CD14-positive monocyte (primary cell): ENCODE data around the gene KMT2E. TPM values are rescaled to one million over a fixed set of nuclear protein-coding genes. Genes with fewer than 3 reads are reported as not detected.

ENCODE experiments used
- DNase-seq, 3 donors: peaks; one replicate each; pipeline ENCODE4 v3.0.0-alpha.2; 2011 to 2022
- H2AFZ ChIP-seq: 2 replicates; pipeline ENCODE4 v1.6.0; 2012; ENCODE audit warnings: mild to moderate bottlenecking, low read depth, low read length, inconsistent platforms; ENCODE audit not compliant: insufficient read depth, poor library complexity, severe bottlenecking
- H3K27ac ChIP-seq, 2 donors: 1 replicate in 1 of 2; 2 replicates in 1 of 2; pipeline ENCODE4 v1.5.1; 2012 to 2013; ENCODE audit warnings: low read length in 2 of 2, control low read depth in 1 of 2, inconsistent platforms in 1 of 2, low read depth in 1 of 2, mild to moderate bottlenecking in 1 of 2
- H3K27me3 ChIP-seq, 2 donors: one replicate each; pipeline versions ENCODE4 v1.6.0 to v1.6.1; 2011 to 2013; ENCODE audit warnings: low read length in 2 of 2; ENCODE audit not compliant: control insufficient read depth in 2 of 2, insufficient read depth in 2 of 2
- H3K36me3 ChIP-seq, 2 donors: replicated peaks in 1 of 2; 1 replicate in 1 of 2; 2 replicates in 1 of 2; pipeline versions ENCODE4 v1.5.1 to v1.6.1; 2012 to 2013; ENCODE audit warnings: low read length in 2 of 2, control low read depth in 1 of 2, inconsistent platforms in 1 of 2, mild to moderate bottlenecking in 1 of 2; ENCODE audit not compliant: insufficient read depth in 2 of 2, control insufficient read depth in 1 of 2
- H3K4me1 ChIP-seq, 2 donors: 1 replicate in 1 of 2; 2 replicates in 1 of 2; pipeline versions ENCODE4 v1.5.1 to v1.6.1; 2012 to 2013; ENCODE audit warnings: low read length in 2 of 2, control low read depth in 1 of 2, inconsistent platforms in 1 of 2, mild to moderate bottlenecking in 1 of 2, moderate library complexity in 1 of 2; ENCODE audit not compliant: insufficient read depth in 2 of 2, control insufficient read depth in 1 of 2
- H3K4me2 ChIP-seq: replicated peaks from 2 replicates; pipeline ENCODE3; 2012; ENCODE audit warnings: low read length, moderate library complexity, mild to moderate bottlenecking; ENCODE audit not compliant: poor library complexity, severe bottlenecking; ENCODE audit errors: extremely low read depth
- H3K4me3 ChIP-seq, 3 experiments: fragments of 200-600 bp in 1 of 3; sonication (generic) in 1 of 3; replicated peaks in 1 of 3; 1 replicate in 2 of 3; 2 replicates in 1 of 3; pipeline ENCODE4 v1.5.1; 2011 to 2013; ENCODE audit warnings: low read length in 3 of 3, mild to moderate bottlenecking in 3 of 3, control low read depth in 2 of 3, low read depth in 2 of 3, inconsistent platforms in 1 of 3, moderate library complexity in 1 of 3
- H3K79me2 ChIP-seq: 2 replicates; pipeline ENCODE4 v1.6.0; 2012; ENCODE audit warnings: mild to moderate bottlenecking, control low read depth, inconsistent platforms, low read length, moderate library complexity; ENCODE audit not compliant: insufficient read depth
- H3K9ac ChIP-seq: 2 replicates; pipeline ENCODE4 v1.6.0; 2017; ENCODE audit warnings: low read length, mild to moderate bottlenecking; ENCODE audit not compliant: insufficient read depth, poor library complexity, severe bottlenecking
- H3K9me3 ChIP-seq, 2 donors: replicated peaks in 1 of 2; 1 replicate in 1 of 2; 2 replicates in 1 of 2; pipeline versions ENCODE4 v1.5.1 to v1.6.1; 2012 to 2013; ENCODE audit warnings: low read length in 2 of 2, control low read depth in 1 of 2; ENCODE audit not compliant: control insufficient read depth in 1 of 2, insufficient read depth in 1 of 2
- H4K20me1 ChIP-seq: 2 replicates; pipeline ENCODE4 v1.6.0; 2012; ENCODE audit warnings: mild to moderate bottlenecking, low read length, control low read depth, moderate library complexity; ENCODE audit not compliant: insufficient read depth
- H3K27ac Mint-ChIP-seq, 7 donors: one replicate each; pipeline ENCODE4 v1.8.0; 2020; ENCODE audit warnings: mild to moderate bottlenecking in 7 of 7, mixed read lengths in 7 of 7, moderate library complexity in 6 of 7, inconsistent platforms in 2 of 7
- H3K27me3 Mint-ChIP-seq, 3 donors: one replicate each; pipeline ENCODE4 v1.8.0; 2021 to 2022; ENCODE audit warnings: low read depth in 3 of 3, mild to moderate bottlenecking in 3 of 3, mixed read lengths in 3 of 3, moderate library complexity in 3 of 3, inconsistent platforms in 1 of 3
- H3K36me3 Mint-ChIP-seq, 2 donors: one replicate each; pipeline ENCODE4 v1.8.0; 2020; ENCODE audit warnings: mixed read lengths in 2 of 2, inconsistent platforms in 1 of 2, mild to moderate bottlenecking in 1 of 2
- H3K4me1 Mint-ChIP-seq: one replicate; pipeline ENCODE4 v1.8.0; 2020; ENCODE audit warnings: mild to moderate bottlenecking, mixed read lengths
- H3K4me3 Mint-ChIP-seq, 2 donors: one replicate each; pipeline ENCODE4 v1.8.0; 2020; ENCODE audit warnings: mild to moderate bottlenecking in 2 of 2, mixed read lengths in 2 of 2, moderate library complexity in 1 of 2
- H3K9me3 Mint-ChIP-seq, 7 donors: one replicate each; pipeline ENCODE4 v1.8.0; 2020 to 2022; ENCODE audit warnings: mixed read lengths in 7 of 7, mild to moderate bottlenecking in 6 of 7, moderate library complexity in 6 of 7, inconsistent platforms in 2 of 7
- WGBS: methylation state at CpG from one replicate; pipeline ENCODE4 v1.1.5; 2013; ENCODE audit warnings: missing lambda C conversion rate; ENCODE audit not compliant: insufficient coverage; 5-methylcytosine and 5-hydroxymethylcytosine counted together
- intact Hi-C, 2 donors: fragments of 100-400 bp; cut with micrococcal nuclease; formaldehyde crosslinking; loops; one replicate each; pipeline versions ENCODE4 v1.15.0 to v1.15.1; 2023
- polyA plus RNA-seq, 3 donors: library from polyadenylated mRNA; depleted of rRNA in 1 of 3; unstranded in 2 of 3; stranded (reverse) in 1 of 3; fragments of 300-500 nt in 2 of 3; fragments of >200 nt in 1 of 3; fragmentation: Illumina TruSeq in 2 of 3; gene quantifications; 1 replicate in 2 of 3; 2 replicates in 1 of 3; pipeline ENCODE4 v1.2.3, GENCODE V29; 2012 to 2021
- TF ChIP-seq, protein P1 (sequence below): fragments of 200-600 bp; IDR thresholded peaks from one replicate; pipeline ENCODE4 v1.8.0; 2022; ENCODE audit warnings: antibody characterized with exemption, mild to moderate bottlenecking

KMT2E gene
- polyA plus RNA-seq, 3 donors: 21.5 to 58.0 (median 33.1) TPM

DNA sequence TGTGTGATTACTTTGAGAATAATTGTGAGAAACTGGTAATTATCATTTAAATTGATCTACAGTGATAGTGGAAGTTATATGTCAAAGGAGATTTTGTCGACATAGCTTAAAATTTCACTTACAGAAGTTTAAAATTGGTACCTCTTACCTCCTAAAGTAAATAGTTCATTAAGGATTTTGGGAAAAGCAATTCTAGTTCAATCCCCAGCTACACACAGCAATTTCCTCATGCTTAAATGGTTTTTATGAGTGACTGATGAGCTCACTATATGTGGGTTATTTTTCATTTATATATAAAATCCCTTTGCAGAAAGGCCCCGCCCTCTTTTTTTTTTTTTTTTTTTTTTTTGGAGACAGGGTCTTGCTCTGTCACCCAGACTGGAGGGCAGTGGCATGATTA, 12.7 kb downstream of the KMT2E start:
- no CpG with 5 or more reads among the region's 2 CpGs for WGBS
- H3K9me3 ChIP-seq: no peaks in the 10 kb centered on the region
- peaks cover 0 to 5% of the 10 kb centered on the region in 2 donors for H3K36me3 Mint-ChIP-seq
- no peak overlapping the region for H3K27ac Mint-ChIP-seq
- H4K20me1 ChIP-seq: peaks cover 100% of the 10 kb centered on the region
- H3K9ac ChIP-seq: no peak overlapping the region
- peaks cover 0 to 2% (median 0%) of the 10 kb centered on the region in 3 donors for H3K27me3 Mint-ChIP-seq
- TF ChIP-seq, protein P1, sequence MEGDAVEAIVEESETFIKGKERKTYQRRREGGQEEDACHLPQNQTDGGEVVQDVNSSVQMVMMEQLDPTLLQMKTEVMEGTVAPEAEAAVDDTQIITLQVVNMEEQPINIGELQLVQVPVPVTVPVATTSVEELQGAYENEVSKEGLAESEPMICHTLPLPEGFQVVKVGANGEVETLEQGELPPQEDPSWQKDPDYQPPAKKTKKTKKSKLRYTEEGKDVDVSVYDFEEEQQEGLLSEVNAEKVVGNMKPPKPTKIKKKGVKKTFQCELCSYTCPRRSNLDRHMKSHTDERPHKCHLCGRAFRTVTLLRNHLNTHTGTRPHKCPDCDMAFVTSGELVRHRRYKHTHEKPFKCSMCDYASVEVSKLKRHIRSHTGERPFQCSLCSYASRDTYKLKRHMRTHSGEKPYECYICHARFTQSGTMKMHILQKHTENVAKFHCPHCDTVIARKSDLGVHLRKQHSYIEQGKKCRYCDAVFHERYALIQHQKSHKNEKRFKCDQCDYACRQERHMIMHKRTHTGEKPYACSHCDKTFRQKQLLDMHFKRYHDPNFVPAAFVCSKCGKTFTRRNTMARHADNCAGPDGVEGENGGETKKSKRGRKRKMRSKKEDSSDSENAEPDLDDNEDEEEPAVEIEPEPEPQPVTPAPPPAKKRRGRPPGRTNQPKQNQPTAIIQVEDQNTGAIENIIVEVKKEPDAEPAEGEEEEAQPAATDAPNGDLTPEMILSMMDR: no peak
- no peak overlapping the region for H3K4me3 Mint-ChIP-seq
- H3K4me1 ChIP-seq: peaks cover 25 to 70% of the 10 kb centered on the region in 2 donors
- no peak overlapping the region for H3K4me3 ChIP-seq
- peaks cover 70% of the 10 kb centered on the region for H3K4me1 Mint-ChIP-seq
- H3K27me3 ChIP-seq: no peaks in the 10 kb centered on the region
- no peaks in the 10 kb centered on the region for H3K9me3 Mint-ChIP-seq
- no peak overlapping the region for H2AFZ ChIP-seq
- DNase-seq: no peak
- peaks cover 100% of the 10 kb centered on the region for H3K79me2 ChIP-seq
- no peaks in the 10 kb centered on the region for H3K36me3 ChIP-seq
- H3K27ac ChIP-seq: peak overlapping the region in 1 of 2 donors; percentile 53
- no peak overlapping the region for H3K4me2 ChIP-seq
- intact Hi-C loops: no loop called here

- peaks cover 20 to 64% of the 10 kb centered on the region in 2 donors for H3K4me1 ChIP-seq
- no peak overlapping the region for H3K4me2 ChIP-seq
- no peak overlapping the region for H3K4me3 Mint-ChIP-seq
- no peaks in the 10 kb centered on the region for H3K36me3 ChIP-seq
- peak overlapping the region in 3 of 7 donors; percentile 8 to 32 (median 26) for H3K27ac Mint-ChIP-seq
- peaks cover 65% of the 10 kb centered on the region for H3K4me1 Mint-ChIP-seq
- no peaks in the 10 kb centered on the region for H3K9me3 ChIP-seq
- no peak overlapping the region for H3K4me3 ChIP-seq
- TF ChIP-seq, protein P1: no peak
- no CpG with 5 or more reads among the region's 2 CpGs for WGBS
- DNase-seq: no peak
- peaks cover 100% of the 10 kb centered on the region for H4K20me1 ChIP-seq
- intact Hi-C loops: no loop called here
- no peak overlapping the region for H3K27ac ChIP-seq
- no peaks in the 10 kb centered on the region for H3K27me3 ChIP-seq
- H3K36me3 Mint-ChIP-seq: peaks cover 0 to 5% of the 10 kb centered on the region in 2 donors
- no peak overlapping the region for H2AFZ ChIP-seq
- no peak overlapping the region for H3K9ac ChIP-seq
- no peaks in the 10 kb centered on the region for H3K9me3 Mint-ChIP-seq
- peaks cover 100% of the 10 kb centered on the region for H3K79me2 ChIP-seq
- H3K27me3 Mint-ChIP-seq: peaks cover 0 to 2% (median 0%) of the 10 kb centered on the region in 3 donors
Observed at GRCh38 chr7:105027176-105027853, 13.3 kb downstream of the KMT2E start.
